Panc1 (cell line): Measurements from ENCODE around the gene NPPB. TPM values are rescaled to one million over a fixed set of nuclear protein-coding genes. Genes with fewer than 3 reads are reported as not detected.

Experiments used
- ATAC-seq: fragments of 200-7000 bp; cut with Tn5 transposase; 2 replicates; pipeline ENCODE4 v1.9.1; 2020; ENCODE audit warnings: mild to moderate bottlenecking, moderate library complexity
- BruUV-seq: library from RNA; stranded (reverse); fragments of 400-500 nt; replicated peaks from 2 replicates; lab custom pipeline; 2021; lab: Mats Ljungman, UMichigan
- CTCF ChIA-PET: fragments of 300-600 bp; sonication (Branson Sonifier 250); formaldehyde crosslinking; loops from one replicate; lab custom pipeline; 2022; ENCODE audit warnings: antibody characterized with exemption; lab: Charles Lee
- POLR2A ChIA-PET: fragments of 300-600 bp; sonication (Branson Sonifier 250); formaldehyde crosslinking; loops from one replicate; lab custom pipeline; 2022; ENCODE audit warnings: antibody characterized with exemption; lab: Charles Lee
- DNase-seq: peaks from one replicate; pipeline ENCODE4 v3.0.0-alpha.2; 2010; ENCODE audit warnings: low read depth, low spot score
- H3K27ac ChIP-seq: 2 replicates; pipeline ENCODE4 v1.5.1; 2011; ENCODE audit warnings: mild to moderate bottlenecking, low read length, inconsistent platforms
- H3K27me3 ChIP-seq: fragments of 200-500 bp; sonication (Bioruptor generic); 2 replicates; pipeline ENCODE4 v1.6.0; 2014; ENCODE audit warnings: low read length, inconsistent platforms; ENCODE audit not compliant: control insufficient read depth, insufficient read depth
- H3K36me3 ChIP-seq: fragments of 200-500 bp; sonication (Bioruptor generic); 2 replicates; pipeline ENCODE4 v1.5.1; 2014; ENCODE audit warnings: inconsistent platforms, mild to moderate bottlenecking, low read length, moderate library complexity; ENCODE audit not compliant: control insufficient read depth, insufficient read depth
- H3K4me1 ChIP-seq: 2 replicates; pipeline ENCODE4 v1.5.1; 2011; ENCODE audit warnings: inconsistent platforms, mild to moderate bottlenecking, low read length, moderate library complexity; ENCODE audit not compliant: control insufficient read depth, insufficient read depth
- H3K4me3 ChIP-seq, 2 experiments: 2 replicates each; pipeline ENCODE4 v1.5.1; 2011 to 2012; ENCODE audit warnings: low read depth in 2 of 2, low read length in 2 of 2, mild to moderate bottlenecking in 2 of 2, inconsistent platforms in 1 of 2, moderate library complexity in 1 of 2
- H3K9me3 ChIP-seq: fragments of 200-500 bp; sonication (Bioruptor generic); 2 replicates; pipeline ENCODE4 v1.5.1; 2014; ENCODE audit warnings: low read depth, mild to moderate bottlenecking, inconsistent platforms, low read length, moderate library complexity; ENCODE audit not compliant: control insufficient read depth, insufficient read depth
- CTCF ChIP-seq: fragments of 450-650 bp; IDR thresholded peaks from 2 replicates; pipeline ENCODE4 v1.5.1; 2017; ENCODE audit warnings: mild to moderate bottlenecking
- POLR2AphosphoS5 ChIP-seq: IDR thresholded peaks from 2 replicates; pipeline ENCODE4 v1.6.1; 2012; ENCODE audit warnings: mild to moderate bottlenecking, low read depth, low read length, moderate library complexity
- REST ChIP-seq, 2 experiments: IDR thresholded peaks; 2 replicates each; pipeline ENCODE4 v1.6.1; 2011 to 2012; ENCODE audit warnings: low read depth in 2 of 2, control low read depth in 1 of 2, low read length in 1 of 2, mild to moderate bottlenecking in 1 of 2, moderate library complexity in 1 of 2; ENCODE audit not compliant: insufficient read depth in 1 of 2
- SIN3A ChIP-seq: IDR thresholded peaks from 2 replicates; pipeline ENCODE4 v1.6.1; 2012; ENCODE audit warnings: low read depth, mild to moderate bottlenecking, low read length, moderate library complexity, borderline replicate concordance; ENCODE audit not compliant: insufficient read depth
- TCF7L2 ChIP-seq: IDR thresholded peaks from 2 replicates; pipeline ENCODE4 v1.6.1; 2011; ENCODE audit warnings: mild to moderate bottlenecking, low read depth, low read length, inconsistent platforms
- in situ Hi-C: cut with HindIII; loops from 2 replicates; pipeline ENCODE4 v1.10.0; 2016; ENCODE audit warnings: low sequenced_read_pairs, low pct_unique_long_range_greater_than_20kb
- intact Hi-C: fragments of 100-400 bp; cut with micrococcal nuclease; formaldehyde crosslinking; loops from one replicate; pipeline ENCODE4 v1.10.0; 2022; ENCODE audit not compliant: unreplicated experiment
- total RNA-seq: library from RNA; stranded (reverse); gene quantifications from one replicate; pipeline ENCODE4 v1.2.1, GENCODE V29; 2021; ENCODE audit not compliant: unreplicated experiment

Gene NPPB
- total RNA-seq, 1 experiment from 2014 or later = not detected

- no peak overlapping the region for H3K4me3 ChIP-seq
- ATAC-seq (no peak), DNase-seq (no peak)
- no peaks in the 10 kb centered on the region for H3K36me3 ChIP-seq
- H3K27ac ChIP-seq = no peak overlapping the region
- CTCF ChIA-PET = no interaction called here
- no peaks in the 10 kb centered on the region for H3K4me1 ChIP-seq
- in situ Hi-C loops (no loop called here), intact Hi-C loops (no loop called here)
- POLR2A ChIA-PET = interaction anchor here (0.6 kb wide), 1 partner anchor 60 kb away, joined by 4 read pairs; no protein-coding TSS in a partner anchor
- H3K27me3 ChIP-seq = no peaks in the 10 kb centered on the region
- TF ChIP-seq CTCF = no peak
- no peak for TF ChIP-seq REST (IDR thresholded peaks at IDR 0.05; ENCODE audit: insufficient read depth in 1 of 2, low read depth in 2 of 2, low read length in 1 of 2)
- TF ChIP-seq POLR2AphosphoS5 = no peak
- no peak for TF ChIP-seq TCF7L2
- no peak for TF ChIP-seq SIN3A
- no TSS peak for BruUV-seq
- no peaks in the 10 kb centered on the region for H3K9me3 ChIP-seq
Measured at GRCh38 chr1:11868331-11868980, 9.7 kb upstream of the NPPB start.

- in situ Hi-C loops = no loop called here
- ATAC-seq (no peak), DNase-seq (no peak)
- Histone ChIP-seq H3K27me3 (peaks cover 29% of the 10 kb centered on the region), H3K9me3 (no peaks in the 10 kb centered on the region), H3K4me3 (no peak overlapping the region), H3K4me1 (peaks cover 6% of the 10 kb centered on the region; the same call in 1 of the 2 replicates), H3K27ac (no peak overlapping the region), H3K36me3 (no peaks in the 10 kb centered on the region)
- intact Hi-C loops = no loop called here
- BruUV-seq = no TSS peak
- POLR2A ChIA-PET = interaction anchor here (0.7 kb wide), 1 partner anchor 47 kb away, joined by 5 read pairs; no protein-coding TSS in a partner anchor
- TF ChIP-seq SIN3A = no peak
- no peak for TF ChIP-seq REST (IDR thresholded peaks at IDR 0.05; ENCODE audit: insufficient read depth in 1 of 2, low read depth in 2 of 2, low read length in 1 of 2)
- CTCF ChIA-PET = interaction anchor here (1.1 kb wide), 1 partner anchor 25 kb away, joined by 3 read pairs; no protein-coding TSS in a partner anchor
Measured at GRCh38 chr1:11862890-11863289, 4.1 kb upstream of the NPPB start.
